Inflammatory macrophage treated with lipopolysaccharide for 4 hours (primary cell): ENCODE data around the gene SH3GL1.

Source experiments
- DNase-seq: peaks from one replicate; pipeline ENCODE4 v3.0.0-alpha.2; 2020

The SH3GL1 gene

GRCh38 chr19:4431808-4432674 lies 31.7 kb upstream of the SH3GL1 start:
- peak; percentile 89 for DNase-seq

DNA sequence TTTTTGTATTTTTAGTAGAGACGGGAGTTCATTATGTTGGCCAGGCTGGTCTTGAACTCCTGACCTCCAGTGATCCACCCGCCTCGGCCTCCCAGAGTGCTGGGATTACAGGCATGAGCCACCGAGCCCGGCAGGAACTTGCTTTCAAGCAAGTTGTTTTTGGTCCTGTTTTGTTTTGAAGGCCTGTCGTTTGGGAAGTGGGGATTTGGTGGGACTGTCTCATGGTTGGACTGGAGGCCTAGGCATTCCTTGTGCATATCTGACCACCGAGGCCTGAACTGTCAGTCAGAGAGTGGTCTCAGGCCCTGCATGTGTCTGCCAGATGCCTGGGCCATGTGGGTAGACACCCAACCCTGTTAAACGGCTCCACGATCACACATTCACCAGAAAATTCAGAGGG lies 30.9 kb upstream of the SH3GL1 start:
- DNase-seq, result peak; percentile 24

- DNase-seq, result peak; percentile 97
Measured at GRCh38 chr19:4430760-4431159, 30.4 kb upstream of the SH3GL1 start.

DNA sequence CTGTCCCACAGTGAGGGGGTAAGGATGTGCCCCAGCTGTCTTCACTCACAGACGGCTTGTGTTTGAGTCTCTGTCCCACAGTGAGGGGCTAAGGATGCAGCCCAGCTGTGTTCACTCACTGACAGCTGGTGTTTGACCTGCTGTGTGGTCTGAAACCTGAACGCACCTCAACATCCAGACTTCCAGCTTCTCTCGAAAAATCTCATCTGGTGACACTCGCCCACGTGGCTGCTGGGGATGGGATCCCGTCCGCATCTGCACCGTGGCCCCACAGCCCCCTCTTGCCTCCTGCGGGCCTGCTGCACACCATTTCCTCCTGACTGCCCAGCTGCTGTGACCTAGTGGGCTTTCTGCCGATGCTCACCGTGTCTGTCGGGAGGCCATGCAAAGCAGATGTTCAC lies 29.4 kb upstream of the SH3GL1 start:
- no peak for DNase-seq

DNA sequence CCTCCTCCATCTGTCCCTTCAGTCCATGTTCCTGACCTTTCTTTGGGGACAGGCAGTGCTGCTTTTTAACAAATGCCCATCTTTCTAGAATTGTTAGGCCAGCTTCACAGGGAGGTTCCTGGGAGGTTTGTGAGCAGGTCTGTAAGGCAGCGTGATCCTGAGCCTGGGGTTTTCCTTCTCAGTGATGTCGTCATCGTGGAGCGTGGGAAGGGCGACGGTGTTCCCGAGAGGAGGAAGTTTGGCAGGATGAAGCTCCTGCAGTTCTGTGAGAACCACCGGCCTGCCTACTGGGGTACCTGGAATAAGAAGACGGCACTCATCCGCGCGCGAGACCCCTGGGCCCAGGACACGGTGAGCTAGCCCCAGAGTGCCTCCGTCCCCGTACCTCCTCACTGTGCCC lies 28.9 kb upstream of the SH3GL1 start:
- peak; percentile 15 for DNase-seq

GRCh38 chr19:4428326-4428975 lies 28.1 kb upstream of the SH3GL1 start:
- DNase-seq, result no peak

DNA sequence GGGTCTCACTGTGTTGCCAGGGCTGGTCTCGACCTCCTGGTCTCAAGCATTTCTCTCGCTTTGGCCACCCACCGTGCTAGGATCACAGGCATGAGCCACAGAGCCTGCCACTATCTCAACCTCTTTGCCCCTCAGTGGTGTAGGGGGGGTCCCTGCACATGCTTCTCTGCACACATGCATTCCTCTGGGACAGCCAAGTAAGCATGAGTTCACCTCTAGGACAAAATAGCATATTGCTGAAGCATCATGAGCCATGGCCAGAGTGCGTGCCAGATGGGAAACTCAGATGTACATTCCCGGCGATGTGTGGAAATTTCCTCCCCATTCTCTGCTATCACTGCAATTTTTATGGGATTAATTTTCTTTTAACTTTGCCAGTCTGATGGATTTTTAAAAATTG lies 25.2 kb upstream of the SH3GL1 start:
- DNase-seq, result no peak

GRCh38 chr19:4423416-4424126 lies 23.2 kb upstream of the SH3GL1 start:
- DNase-seq, result peak; percentile 16

DNA sequence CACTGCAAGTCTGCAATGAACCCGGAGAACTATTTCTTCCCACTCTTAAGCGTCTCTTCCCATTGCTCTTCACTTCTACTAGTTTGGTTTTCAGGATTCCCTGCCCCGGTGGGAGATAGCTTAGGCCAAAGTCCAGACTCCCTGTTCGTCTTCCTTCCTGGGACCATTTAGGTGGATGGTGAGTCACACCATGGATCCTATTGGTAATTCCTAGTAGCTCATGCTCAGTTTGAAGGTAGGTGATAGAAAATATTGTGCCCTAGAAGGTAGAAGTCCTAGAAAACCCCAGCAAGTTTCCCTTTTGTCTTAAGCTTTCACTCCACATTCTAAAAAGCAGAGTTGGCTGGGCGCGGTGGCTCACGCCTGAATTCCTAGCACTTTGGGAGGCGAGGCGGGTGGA lies 15.9 kb upstream of the SH3GL1 start:
- DNase-seq, result no peak

DNA sequence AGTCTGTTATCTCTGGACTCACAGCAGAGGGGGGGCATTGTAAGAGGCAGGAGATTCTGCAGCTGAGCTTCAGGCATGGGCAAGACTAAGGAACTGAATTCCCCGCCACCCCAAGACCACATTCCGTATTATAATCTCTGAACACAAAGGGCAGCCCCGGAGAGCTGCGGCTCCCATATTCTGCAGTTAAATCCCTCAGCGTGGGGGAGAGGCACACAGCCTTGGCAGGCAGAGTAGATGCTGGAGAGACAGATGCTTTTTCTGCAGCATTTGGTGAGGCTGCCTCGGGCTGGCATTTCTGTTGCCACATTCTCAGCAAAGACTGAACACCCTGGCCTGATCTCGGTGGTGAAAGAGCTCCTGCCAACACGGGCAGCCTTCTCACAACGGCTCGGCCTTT lies 15.0 kb upstream of the SH3GL1 start:
- DNase-seq, result no peak

- DNase-seq, result no peak
Measured at GRCh38 chr19:4414800-4415321, 14.5 kb upstream of the SH3GL1 start.

DNA sequence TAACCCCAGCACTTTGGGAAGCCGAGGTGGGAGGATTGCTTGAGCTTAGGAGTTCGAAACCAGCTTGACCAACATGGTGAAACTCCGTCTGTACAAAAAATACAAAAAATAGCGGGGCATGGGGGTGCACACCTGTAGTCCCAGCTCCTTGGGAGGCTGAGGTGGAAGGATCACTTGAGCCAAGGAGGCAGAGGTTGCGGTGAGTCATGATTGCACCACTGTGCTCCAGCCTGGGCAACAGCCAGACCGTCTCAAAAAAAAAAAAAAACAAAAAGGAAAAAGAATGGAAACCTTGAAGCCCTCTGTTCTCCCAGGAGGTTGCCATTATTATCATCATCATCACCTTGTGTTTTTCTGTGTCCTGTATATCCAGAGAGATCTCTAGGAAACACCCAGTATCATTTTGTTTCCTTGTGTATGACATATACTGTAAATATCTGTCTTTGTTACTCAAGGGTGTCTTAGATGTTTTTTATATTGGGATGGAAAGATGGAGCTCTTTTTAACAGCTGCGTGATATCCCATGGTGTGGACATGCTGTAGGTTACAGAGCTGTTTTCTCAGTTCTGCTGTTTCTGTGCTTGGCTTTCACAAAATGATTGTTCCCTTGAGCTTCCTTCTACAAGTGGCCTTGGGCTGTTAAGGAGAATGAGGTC lies 13.9 kb upstream of the SH3GL1 start:
- peak; percentile 20 for DNase-seq

DNA sequence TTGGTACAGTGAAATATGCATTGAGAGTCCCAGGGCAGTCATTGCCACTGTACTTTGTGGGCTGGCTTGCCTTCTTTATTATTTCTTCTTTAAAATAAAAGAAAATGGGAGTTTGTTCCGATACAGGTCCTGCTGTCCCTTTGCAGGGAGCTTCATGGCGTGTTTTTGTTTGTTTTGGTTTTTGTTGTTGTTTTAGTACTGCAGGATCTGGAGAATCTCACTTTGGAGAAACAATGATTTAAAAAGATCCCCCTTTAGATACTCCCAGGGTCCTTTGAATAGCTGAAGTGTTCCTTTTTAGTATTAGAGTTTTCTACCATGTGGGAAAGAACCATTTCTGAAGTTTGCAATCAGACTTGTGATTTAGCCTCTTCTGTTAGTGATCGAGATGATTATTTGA lies 13.2 kb upstream of the SH3GL1 start:
- no peak for DNase-seq

- no peak for DNase-seq
Measured at GRCh38 chr19:4409123-4409933, 9.0 kb upstream of the SH3GL1 start.

GRCh38 chr19:4406626-4407025 lies 6.3 kb upstream of the SH3GL1 start:
- no peak for DNase-seq

DNA sequence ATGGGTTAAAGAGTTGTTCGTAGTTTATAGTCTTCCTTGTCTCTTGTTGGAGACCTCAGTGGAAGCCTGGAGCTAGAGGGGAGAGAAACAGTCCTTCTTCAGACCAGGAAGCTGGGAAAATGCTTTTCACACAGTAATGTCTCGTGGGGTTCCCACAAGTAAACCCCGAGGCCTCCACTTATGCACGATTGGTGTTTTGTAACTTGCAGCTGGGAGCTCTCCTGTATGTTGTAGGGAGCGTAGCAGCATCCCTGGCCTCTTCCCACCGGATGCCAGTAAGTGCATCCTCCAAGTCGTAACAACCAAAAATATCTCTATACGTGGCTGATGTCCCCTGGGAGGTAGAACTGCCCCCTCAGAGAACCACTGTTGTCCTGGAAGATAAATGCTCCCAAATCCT lies 5.6 kb upstream of the SH3GL1 start:
- DNase-seq, result no peak

GRCh38 chr19:4403005-4403761 lies 2.8 kb upstream of the SH3GL1 start:
- no peak for DNase-seq

DNA sequence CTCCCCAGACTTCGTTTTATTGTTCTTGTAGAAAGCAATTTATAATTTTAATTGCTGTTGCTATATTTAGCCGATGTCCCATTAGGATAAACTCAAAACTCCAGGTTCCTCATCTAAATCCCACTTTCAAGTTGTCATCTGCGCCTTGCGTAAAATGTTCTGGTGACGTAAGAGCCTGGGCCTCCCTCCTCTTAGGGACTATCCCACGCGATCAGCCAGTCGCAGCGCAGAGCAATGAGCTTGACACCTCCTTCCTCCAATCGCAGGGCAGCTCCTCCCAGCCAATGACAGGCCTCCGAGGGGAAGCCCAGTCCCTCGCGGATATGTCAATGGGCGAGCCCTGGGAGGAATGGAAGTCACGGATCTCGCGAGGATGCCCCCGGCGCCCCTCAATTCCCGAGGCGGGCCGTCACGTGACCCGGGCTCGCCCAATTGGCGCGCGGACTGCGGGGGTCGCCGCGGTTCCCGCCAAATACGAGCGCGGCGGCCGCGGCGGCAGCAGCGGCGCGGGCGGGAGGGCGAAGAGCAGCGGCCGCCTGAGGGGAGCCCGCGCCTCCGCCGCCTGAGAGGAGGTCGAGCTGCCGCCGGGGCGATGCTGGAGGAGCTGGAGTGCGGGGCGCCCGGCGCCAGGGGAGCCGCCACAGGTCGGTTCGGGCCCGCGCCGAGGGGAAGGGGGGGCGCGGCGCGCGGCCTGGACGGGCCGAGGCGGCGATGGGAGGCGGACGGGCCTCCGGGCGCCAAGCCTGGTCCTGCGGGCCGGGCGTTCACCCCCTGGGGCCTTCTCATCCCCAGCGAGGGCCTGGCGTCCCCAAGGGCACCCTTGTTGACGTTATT lies 2.0 kb upstream of the SH3GL1 start, which contains the start of gene CHAF1A:
CHAF1A (plus strand) TSS at position 470 of the 834 bp plus-strand sequence; CDS start at position 593, 123 bp downstream.
- DNase-seq, result peak; percentile 100

DNA sequence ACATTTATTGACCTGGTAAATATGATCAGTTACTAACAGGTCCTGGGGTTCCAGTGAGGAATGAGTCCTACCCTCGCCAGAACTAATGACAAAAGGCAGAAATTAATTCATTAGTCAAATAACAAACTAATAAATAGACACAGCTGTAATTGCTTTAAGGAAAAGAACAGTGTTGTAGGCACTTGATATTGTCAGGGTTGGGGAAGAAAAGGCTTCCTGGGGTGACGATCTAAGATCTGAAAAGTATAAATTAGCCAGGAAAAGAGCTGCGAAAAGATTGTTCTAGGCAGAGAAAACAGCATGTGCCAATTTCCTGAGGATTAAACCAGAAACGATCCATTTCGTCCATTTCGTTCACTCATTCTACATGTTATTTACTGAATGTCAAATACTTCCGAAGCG lies 1.4 kb upstream of the SH3GL1 start:
- DNase-seq, result no peak

DNA sequence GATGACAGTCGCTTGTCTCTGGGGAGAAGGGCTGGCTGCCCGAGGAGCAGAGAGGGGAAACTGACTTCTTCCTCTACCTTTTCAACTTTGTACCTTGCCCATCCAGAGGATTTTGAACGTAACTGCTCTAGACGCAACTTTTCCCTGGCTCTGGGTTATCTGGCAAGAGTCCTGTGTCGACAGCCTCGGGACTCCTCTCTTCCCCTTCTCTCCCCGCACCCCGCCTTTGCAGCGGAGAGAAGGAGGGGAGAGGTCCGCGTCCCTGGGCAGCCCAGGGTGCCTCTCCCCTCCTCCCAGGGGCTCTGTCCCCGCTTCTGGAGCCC lies 574 bp downstream of the SH3GL1 start:
- DNase-seq, result peak; percentile 48
